Left ventricle myocardium superior (tissue), 1 donor: Measurements from ENCODE around the gene CNPY1. TPM values are rescaled to one million over a fixed set of nuclear protein-coding genes. Genes with fewer than 3 reads are reported as not detected.
A peak's percentile ranks its signal among the peaks of the same experiment; 100 is the strongest.

Experiments used
- ATAC-seq: fragments of 200-7000 bp; cut with Tn5 transposase; one replicate; pipeline ENCODE4 v1.9.1; 2020; ENCODE audit warnings: mild to moderate bottlenecking, moderate library complexity
- DNase-seq: peaks from one replicate; pipeline ENCODE4 v3.0.0-alpha.2; 2020
- intact Hi-C: fragments of 100-400 bp; cut with micrococcal nuclease; formaldehyde crosslinking; loops from one replicate; pipeline ENCODE4 v1.11.0; 2022
- total RNA-seq: library from RNA; stranded (reverse); fragmentation: NEBNext Ultra II Directional; extraction: Animal tissue kit (Norgen Biotek cat#: 25700); gene quantifications from one replicate; pipeline ENCODE4 v1.2.1, GENCODE V29; 2021
- donor health status: DM: no; HTN: yes; CAD: no; lungs with severe emphysema.

CNPY1 gene
- total RNA-seq, 1 donor from 2014 or later, result not detected

DNA sequence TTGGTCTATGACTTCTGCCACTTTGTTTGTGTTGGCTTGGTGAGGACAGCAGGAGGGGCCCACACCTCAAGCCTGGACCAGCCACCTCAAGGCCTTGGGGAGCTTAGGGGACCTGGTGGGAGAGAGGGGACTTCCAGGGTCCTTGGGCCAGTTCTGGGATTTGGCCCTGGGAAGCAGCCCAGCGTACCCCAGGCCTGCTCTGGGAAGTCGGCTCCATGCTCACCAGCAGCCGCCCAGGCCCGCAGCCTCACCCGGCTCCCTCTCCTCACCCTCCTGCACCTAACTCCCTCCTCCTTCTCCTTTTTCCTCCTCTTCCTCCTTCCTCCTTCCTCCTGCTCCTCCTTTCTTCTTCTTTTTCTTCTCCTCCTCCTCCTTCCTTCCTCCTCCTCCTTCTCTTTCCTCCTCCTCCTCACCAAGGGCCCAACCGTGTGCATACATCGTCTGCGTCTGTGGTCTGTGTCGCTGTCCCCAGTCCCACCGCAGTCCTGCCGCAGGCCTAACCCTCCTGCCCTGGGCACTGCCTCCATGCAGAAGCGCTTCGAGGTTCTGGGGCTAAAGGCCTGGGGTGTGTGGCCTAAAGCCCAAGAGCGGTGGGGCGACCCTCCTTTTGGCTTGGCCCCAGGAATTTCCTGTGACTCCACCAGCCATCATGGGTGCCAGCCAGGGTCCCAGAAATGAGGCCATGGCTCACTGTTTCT, 83.1 kb downstream of the CNPY1 start:
- intact Hi-C loops, result no loop called here
- ATAC-seq (no peak), DNase-seq (no peak)

DNA sequence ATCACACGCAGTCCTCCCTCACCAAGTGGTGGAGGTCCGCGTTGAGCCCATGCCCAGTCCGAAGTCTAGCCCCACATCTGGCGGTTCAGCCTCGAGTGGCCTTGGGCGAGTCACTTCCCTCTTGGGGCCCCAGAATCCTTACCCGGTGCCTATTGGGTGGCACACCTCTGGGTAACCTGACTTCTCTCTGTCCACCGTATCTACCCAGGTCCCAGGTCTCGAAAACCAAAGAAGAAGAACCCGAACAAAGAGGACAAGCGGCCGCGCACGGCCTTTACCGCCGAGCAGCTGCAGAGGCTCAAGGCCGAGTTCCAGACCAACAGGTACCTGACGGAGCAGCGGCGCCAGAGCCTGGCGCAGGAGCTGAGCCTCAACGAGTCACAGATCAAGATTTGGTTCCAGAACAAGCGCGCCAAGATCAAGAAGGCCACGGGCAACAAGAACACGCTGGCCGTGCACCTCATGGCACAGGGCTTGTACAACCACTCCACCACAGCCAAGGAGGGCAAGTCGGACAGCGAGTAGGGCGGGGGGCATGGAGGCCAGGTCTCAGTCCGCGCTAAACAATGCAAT, 84.1 kb downstream of the CNPY1 start:
- ATAC-seq, result no peak
- no peak for DNase-seq
- intact Hi-C loops, result no loop called here

GRCh38 chr7:155461631-155462030, 84.7 kb downstream of the CNPY1 start:
- no peak for ATAC-seq
- intact Hi-C loops, result no loop called here

DNA sequence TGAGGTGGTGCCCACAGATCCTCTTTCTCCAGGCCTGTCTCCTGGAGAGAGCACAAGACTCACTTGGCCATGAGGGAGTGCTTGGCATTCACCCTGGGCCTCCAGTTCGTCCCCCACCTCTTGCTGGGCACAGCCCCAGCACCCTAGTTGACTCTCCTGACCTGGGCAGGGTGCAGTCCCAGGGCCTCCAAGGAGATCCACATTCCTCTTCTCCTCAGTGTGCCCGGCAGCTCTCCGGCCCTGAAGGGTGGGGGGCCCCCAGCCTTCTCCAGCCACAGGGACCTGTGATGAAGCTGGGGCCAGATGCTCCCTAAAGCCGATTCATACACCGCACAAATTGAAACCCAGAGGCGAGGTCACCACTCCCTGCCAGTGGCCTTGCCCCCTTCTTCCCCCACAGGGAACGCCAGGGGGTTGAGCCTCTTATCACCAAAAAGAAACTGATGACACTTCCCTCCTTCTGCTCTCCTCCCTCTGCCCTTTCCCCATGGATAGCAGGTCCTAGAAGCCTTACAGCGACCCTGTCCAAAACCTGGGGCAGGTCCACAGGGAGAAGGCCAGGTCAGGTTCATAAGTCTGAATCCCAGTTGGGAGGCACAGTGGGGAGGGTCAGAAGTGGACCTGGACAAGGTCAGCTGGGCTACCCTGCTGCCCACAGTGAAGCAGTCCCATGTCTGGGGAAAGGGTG, 85.3 kb downstream of the CNPY1 start:
- intact Hi-C loops, result no loop called here
- ATAC-seq, result no peak
- no peak for DNase-seq

More at GRCh38 chr7:155461631-155462030, 84.7 kb downstream of the CNPY1 start:
- DNase-seq, result no peak

GRCh38 chr7:155459700-155460461, 86.5 kb downstream of the CNPY1 start:
- DNase-seq, result no peak
- ATAC-seq, result no peak
- intact Hi-C loops, result no loop called here

GRCh38 chr7:155458878-155459699, 87.3 kb downstream of the CNPY1 start:
- no peak for DNase-seq
- no peak for ATAC-seq
- intact Hi-C loops, result no loop called here

DNA sequence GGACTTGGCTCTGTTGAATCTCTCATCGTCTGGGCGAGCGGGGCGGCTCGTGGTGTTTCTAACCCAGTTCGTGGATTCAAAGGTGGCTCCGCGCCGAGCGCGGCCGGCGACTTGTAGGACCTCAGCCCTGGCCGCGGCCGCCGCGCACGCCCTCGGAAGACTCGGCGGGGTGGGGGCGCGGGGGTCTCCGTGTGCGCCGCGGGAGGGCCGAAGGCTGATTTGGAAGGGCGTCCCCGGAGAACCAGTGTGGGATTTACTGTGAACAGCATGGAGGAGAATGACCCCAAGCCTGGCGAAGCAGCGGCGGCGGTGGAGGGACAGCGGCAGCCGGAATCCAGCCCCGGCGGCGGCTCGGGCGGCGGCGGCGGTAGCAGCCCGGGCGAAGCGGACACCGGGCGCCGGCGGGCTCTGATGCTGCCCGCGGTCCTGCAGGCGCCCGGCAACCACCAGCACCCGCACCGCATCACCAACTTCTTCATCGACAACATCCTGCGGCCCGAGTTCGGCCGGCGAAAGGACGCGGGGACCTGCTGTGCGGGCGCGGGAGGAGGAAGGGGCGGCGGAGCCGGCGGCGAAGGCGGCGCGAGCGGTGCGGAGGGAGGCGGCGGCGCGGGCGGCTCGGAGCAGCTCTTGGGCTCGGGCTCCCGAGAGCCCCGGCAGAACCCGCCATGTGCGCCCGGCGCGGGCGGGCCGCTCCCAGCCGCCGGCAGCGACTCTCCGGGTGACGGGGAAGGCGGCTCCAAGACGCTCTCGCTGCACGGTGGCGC, 88.1 kb downstream of the CNPY1 start, which contains the start of gene EN2:
TSS of gene EN2 (plus strand) at position 19 of the 767 bp plus-strand sequence. CDS start at position 268, 249 bp downstream.
- peak; percentile 45 for DNase-seq
- no peak for ATAC-seq
- intact Hi-C loops, result no loop called here

- intact Hi-C loops, result no loop called here
- DNase-seq, result no peak
- no peak for ATAC-seq
Observed at GRCh38 chr7:155457544-155458110, 88.7 kb downstream of the CNPY1 start.

DNA sequence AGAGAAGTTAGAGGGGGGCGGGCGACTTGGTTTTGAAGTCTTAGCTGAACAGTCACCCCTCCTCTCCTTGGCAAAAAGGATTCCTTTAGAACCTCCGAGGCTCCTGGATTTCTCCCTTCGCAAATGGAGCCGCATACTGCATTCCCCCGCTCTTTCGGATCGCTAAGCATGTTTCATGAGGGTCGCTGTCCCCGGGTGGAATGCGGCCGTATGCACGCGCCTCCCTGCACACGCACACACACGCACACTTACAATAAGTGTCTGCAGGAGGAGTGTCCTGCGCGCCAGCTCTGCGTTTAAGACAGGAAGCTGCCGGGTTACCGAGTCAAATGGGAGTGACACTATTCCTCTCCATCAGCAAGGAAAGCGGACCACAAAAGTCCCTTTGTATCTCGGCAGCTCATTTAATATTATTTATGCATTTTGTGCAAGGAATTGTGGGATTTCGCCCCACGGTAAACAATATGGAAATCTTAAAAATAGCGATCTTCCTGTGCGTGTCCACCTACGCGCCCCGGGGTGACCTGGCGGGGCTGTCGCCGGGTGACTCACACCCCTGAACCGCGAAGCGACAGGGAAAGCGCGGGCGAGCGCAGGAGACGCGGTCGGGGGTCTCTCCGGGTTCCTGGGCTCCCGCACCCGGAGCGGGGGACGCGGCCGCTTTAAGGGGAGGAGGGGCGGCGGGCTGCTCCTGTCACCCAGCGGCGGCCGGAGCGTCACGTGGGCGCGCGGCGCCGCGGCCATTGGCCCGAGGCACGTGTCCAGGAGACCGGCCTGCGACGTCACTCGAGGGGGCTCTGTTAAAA, 89.4 kb downstream of the CNPY1 start:
- DNase-seq (peak; percentile 78), ATAC-seq (peak; percentile 94)
- intact Hi-C loops, result no loop called here

DNA sequence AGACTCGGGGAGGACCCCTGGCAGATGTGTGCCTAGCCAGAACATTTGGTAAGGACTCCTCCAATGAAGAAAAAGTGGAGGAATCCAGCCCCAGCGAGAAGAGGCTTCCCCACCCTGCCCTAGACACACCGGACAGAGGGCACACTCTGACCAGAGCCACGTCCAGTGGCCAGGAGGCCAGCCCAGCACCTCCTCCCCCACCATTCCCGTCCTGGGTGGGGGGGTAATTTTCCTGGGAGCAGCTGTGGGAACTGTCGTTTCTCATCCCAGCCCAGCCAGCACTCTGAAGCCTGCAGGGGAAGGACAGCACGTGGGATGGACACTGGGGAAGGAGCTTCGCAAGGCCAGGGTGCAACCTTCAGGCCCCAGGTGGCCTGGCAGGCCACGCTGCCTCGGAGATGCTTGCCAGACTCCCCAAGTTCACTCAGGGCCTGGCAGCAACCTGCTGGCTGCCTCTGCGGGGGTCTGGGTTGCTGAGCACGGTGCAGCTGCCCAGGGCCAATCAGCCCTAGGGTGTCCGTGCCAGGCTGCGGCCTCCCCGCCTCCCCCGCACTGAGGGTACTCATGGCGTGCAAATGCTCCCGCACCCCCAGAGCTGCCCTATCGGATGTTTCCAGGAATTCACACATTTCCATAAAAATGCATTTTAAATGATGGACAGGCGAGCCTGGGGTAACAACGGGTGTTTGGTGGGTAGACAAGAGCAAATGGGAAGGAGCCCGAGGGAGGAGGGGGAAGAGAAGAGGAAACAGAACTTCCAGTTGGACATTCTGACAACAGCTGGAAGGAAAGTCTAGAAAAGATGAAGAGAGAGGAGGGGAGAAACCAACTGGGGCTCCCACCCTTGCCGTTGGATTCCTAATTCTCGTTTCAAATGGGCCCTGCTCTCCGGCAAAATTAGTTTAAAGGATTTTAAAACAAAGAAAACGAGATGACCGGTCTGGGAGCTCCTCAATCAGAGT, 90.3 kb downstream of the CNPY1 start:
- no peak for DNase-seq
- no peak for ATAC-seq
- intact Hi-C loops, result no loop called here

DNA sequence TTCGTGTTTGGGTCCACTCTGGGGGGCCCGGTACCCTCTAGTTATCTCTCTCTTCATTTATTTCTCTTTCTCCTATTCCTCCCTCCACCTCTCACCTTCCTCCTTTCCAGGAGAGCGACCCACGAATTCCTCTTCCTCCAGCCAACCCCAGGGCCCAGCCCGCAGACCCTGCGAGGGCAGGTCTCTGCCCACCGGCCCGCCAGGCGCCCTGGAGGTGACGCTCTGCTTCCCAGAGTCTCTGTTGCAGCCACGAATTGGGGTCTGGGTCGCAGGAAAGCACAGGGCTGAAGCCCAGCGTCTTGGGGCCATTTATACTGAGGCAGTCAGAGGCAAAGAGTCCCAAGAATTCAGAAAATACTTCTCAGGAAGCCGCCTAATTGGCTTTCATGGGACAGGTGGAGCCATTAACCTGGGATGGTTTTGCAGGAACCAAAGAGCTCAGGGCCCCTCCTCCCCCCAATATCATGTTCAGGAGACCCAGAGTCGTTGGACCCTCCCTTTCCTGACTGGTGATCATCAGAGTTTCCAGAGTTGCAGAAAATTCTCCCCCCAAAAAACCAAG, 91.1 kb downstream of the CNPY1 start:
- DNase-seq (no peak), ATAC-seq (no peak)
- intact Hi-C loops, result no loop called here

DNA sequence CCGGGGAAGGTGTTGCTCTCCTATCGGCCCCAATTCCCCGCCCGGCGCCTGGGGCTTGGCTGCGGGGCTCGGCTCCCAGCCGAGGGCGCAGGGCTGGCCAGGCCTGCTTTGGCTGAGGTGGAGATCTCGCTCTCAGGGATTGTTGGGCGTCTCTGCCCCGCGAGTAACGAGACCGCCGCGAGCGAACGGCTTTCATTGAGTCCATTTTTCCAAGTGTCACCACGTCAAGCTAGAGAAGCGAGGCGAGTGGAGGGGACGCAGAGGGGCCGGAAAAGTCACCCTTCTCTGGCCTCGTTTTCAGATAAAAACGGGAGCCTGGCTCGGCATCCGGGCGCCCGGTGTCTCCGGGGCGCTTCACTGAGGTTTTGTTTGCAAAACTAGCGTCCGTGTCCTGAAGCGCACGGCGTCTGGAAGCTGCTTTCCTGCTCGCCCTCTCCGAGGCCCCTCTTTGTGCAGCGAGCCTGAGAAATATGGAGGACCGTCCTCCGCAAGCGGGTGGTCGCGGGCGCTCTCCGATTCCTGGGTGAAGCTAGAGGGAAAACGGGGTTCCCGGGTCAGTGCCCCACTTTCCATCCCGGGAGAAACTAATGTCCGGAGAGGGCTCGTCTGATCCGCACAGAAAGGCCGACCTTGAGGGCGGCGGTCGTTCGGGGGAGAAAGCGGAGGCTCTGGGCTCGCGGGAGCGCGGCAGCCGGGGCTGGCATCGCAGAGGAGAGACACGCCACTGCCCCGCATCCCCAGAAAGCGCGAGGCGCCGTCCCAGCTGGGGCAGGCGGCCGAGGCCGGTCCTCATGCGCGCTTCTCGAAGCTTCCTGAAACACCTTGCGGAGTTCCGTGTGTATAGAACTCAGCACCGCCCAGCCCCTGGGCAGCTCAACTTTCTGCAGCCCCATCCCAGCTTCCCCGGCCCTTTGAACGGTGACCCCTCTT, 91.9 kb downstream of the CNPY1 start:
- intact Hi-C loops, result no loop called here
- DNase-seq (no peak), ATAC-seq (no peak)

- intact Hi-C loops, result no loop called here
Observed at GRCh38 chr7:155453296-155454182, 92.8 kb downstream of the CNPY1 start.

More at GRCh38 chr7:155453296-155454182, 92.8 kb downstream of the CNPY1 start:
- ATAC-seq, result no peak
- no peak for DNase-seq
